ENCODE measurements around the gene CAST. TPM values are rescaled to one million over a fixed set of nuclear protein-coding genes. Genes with fewer than 3 reads are reported as not detected.

CAST gene
- total and polyA plus RNA-seq, 2 donors (not counting 3 experiments of a cell fraction or from before 2014, with no cell fraction given) = 33.7 to 194 TPM

- POLR2A ChIA-PET = no interaction called here
- BruUV-seq (replicated peaks) = no TSS peak
- peaks cover 22 to 42% of the 10 kb centered on the region in 2 experiments for H3K36me3 ChIP-seq (ENCODE audit: control insufficient read depth in 2 of 2, extremely low read depth in 1 of 2, insufficient read depth in 2 of 2, low read length in 2 of 2)
These were observed 91.7 kb downstream of the CAST start for GRCh38 chr5:96753848-96754247.

GRCh38 chr5:96755851-96756250, 93.7 kb downstream of the CAST start:
- BruUV-seq (replicated peaks) = no TSS peak

More at GRCh38 chr5:96753848-96754247, 91.7 kb downstream of the CAST start:
- Histone ChIP-seq H3K9me1 (replicated peaks; ENCODE audit: control insufficient read depth, extremely low read depth, insufficient read depth, low read length) (no peaks in the 10 kb centered on the region), H3K27ac (ENCODE audit: insufficient read depth, low read depth, low read length) (no peak overlapping the region), H4K20me1 (replicated peaks; ENCODE audit: control insufficient read depth, extremely low read depth, insufficient read depth, low read length) (no peaks in the 10 kb centered on the region), H2AFZ (ENCODE audit: low read depth, low read length) (no peak overlapping the region), H3K79me2 (ENCODE audit: control insufficient read depth, insufficient read depth, low read length) (no peaks in the 10 kb centered on the region), H3K9ac (replicated peaks; ENCODE audit: extremely low read depth, insufficient read depth, low read length) (no peak overlapping the region), H3K4me3 (replicated peaks in 1 of 3; ENCODE audit: insufficient read depth in 1 of 3, low read depth in 1 of 3, low read length in 3 of 3) (no peak overlapping the region), H3K27me3 (ENCODE audit: control insufficient read depth in 2 of 2, insufficient read depth in 2 of 2, low read length in 2 of 2) (no peaks in the 10 kb centered on the region), H3K4me1 (ENCODE audit: control insufficient read depth, extremely low read depth, insufficient read depth, low read length) (peaks cover 3% of the 10 kb centered on the region), H3K4me2 (ENCODE audit: insufficient read depth, low read length) (no peak overlapping the region), H3K9me3 (replicated peaks; ENCODE audit: control insufficient read depth, insufficient read depth, low read length) (no peaks in the 10 kb centered on the region)
- no peak for FAIRE-seq
- CTCF ChIA-PET = interaction anchor here (0.9 to 1.3 kb wide), 3 partner anchors 140 to 410 kb away, joined by 3 read pairs; no protein-coding TSS in a partner anchor
- dilution Hi-C loops (cut with MboI; ENCODE audit: extremely low pct_ligation_motif_present, low sequenced_read_pairs) = no loop called here
- intact Hi-C loops (cut with micrococcal nuclease) = loop anchor here (2.0 to 10.0 kb wide), 3 partner anchors 139 to 412 kb away; no protein-coding TSS in a partner anchor
- DNase-seq (ENCODE audit: low read depth, low spot score) = peak; percentile 18
- TF ChIP-seq POLR2A (IDR thresholded peaks at IDR 0.05; ENCODE audit: low read depth, low read length) = no peak
- no peak for TF ChIP-seq EZH2 (IDR thresholded peaks at IDR 0.05; ENCODE audit: borderline replicate concordance, low read depth, low read length, severe bottlenecking)

More at GRCh38 chr5:96755851-96756250, 93.7 kb downstream of the CAST start:
- H3K36me3 ChIP-seq (ENCODE audit: control insufficient read depth in 2 of 2, extremely low read depth in 1 of 2, insufficient read depth in 2 of 2, low read length in 2 of 2) = peaks cover 22 to 29% of the 10 kb centered on the region in 2 experiments
- no peaks in the 10 kb centered on the region for H3K9me3 ChIP-seq (replicated peaks; ENCODE audit: control insufficient read depth, insufficient read depth, low read length)
- TF ChIP-seq CTCF (IDR thresholded peaks at IDR 0.05; ENCODE audit: extremely low read depth in 1 of 2, insufficient read depth in 1 of 2, low read depth in 1 of 2, low read length in 2 of 2) = no peak
- TF ChIP-seq MAX (IDR thresholded peaks at IDR 0.05; ENCODE audit: insufficient read depth, insufficient read length) = no peak
- TF ChIP-seq MYC (IDR thresholded peaks at IDR 0.05; ENCODE audit: low read depth, low read length) = no peak
- H2AFZ ChIP-seq (ENCODE audit: low read depth, low read length) = no peak overlapping the region
- H3K4me1 ChIP-seq (ENCODE audit: control insufficient read depth, extremely low read depth, insufficient read depth, low read length) = peaks cover 3% of the 10 kb centered on the region
- H4K20me1 ChIP-seq (replicated peaks; ENCODE audit: control insufficient read depth, extremely low read depth, insufficient read depth, low read length) = no peaks in the 10 kb centered on the region
- no peak overlapping the region for H3K4me2 ChIP-seq (ENCODE audit: insufficient read depth, low read length)
- intact Hi-C loops (cut with micrococcal nuclease) (loop anchor here (10.0 kb wide), 1 partner anchor 239 kb away; no protein-coding TSS in a partner anchor), dilution Hi-C loops (cut with MboI; ENCODE audit: extremely low pct_ligation_motif_present, low sequenced_read_pairs) (no loop called here)
- ChIA-PET CTCF (no interaction called here), POLR2A (no interaction called here)
- FAIRE-seq = no peak
- H3K9ac ChIP-seq (replicated peaks; ENCODE audit: extremely low read depth, insufficient read depth, low read length) = no peak overlapping the region
- DNase-seq (ENCODE audit: low read depth, low spot score) = no peak
- H3K79me2 ChIP-seq (ENCODE audit: control insufficient read depth, insufficient read depth, low read length) = no peaks in the 10 kb centered on the region
- H3K27ac ChIP-seq (ENCODE audit: insufficient read depth, low read depth, low read length) = no peak overlapping the region
- no peaks in the 10 kb centered on the region for H3K27me3 ChIP-seq (ENCODE audit: control insufficient read depth in 2 of 2, insufficient read depth in 2 of 2, low read length in 2 of 2)
- no peak overlapping the region for H3K4me3 ChIP-seq (replicated peaks in 1 of 3; ENCODE audit: insufficient read depth in 1 of 3, low read depth in 1 of 3, low read length in 3 of 3)
- no peaks in the 10 kb centered on the region for H3K9me1 ChIP-seq (replicated peaks; ENCODE audit: control insufficient read depth, extremely low read depth, insufficient read depth, low read length)

All from endothelial cell of umbilical vein (primary cell).